RWPE1 (cell line): ENCODE results near the gene ARPC4.
A peak's percentile ranks its signal among the peaks of the same experiment; 100 is the strongest.

Source experiments
- CTCF ChIA-PET: fragments of 350-600 bp; sonication (Branson Sonifier 250); formaldehyde crosslinking; extraction: SDS; loops from one replicate; lab custom pipeline; 2021; lab: Yijun Ruan, JAX
- POLR2A ChIA-PET: fragments of 400-600 bp; formaldehyde crosslinking; extraction: SDS; loops from one replicate; lab custom pipeline; 2020; ENCODE audit warnings: antibody characterized with exemption; ENCODE audit not compliant: low non-redundant PET; lab: Yijun Ruan, JAX
- DNase-seq: peaks from one replicate; pipeline ENCODE4 v3.0.0; 2012; ENCODE audit warnings: low spot score
- H3K27ac ChIP-seq: fragments of 450-650 bp; 2 replicates; pipeline ENCODE4 v1.5.1; 2017
- CTCF ChIP-seq: fragments of 450-650 bp; conservative IDR thresholded peaks from 2 replicates; pipeline ENCODE4 v1.5.1; 2017; ENCODE audit warnings: low read depth, mild to moderate bottlenecking

ARPC4 gene

DNA sequence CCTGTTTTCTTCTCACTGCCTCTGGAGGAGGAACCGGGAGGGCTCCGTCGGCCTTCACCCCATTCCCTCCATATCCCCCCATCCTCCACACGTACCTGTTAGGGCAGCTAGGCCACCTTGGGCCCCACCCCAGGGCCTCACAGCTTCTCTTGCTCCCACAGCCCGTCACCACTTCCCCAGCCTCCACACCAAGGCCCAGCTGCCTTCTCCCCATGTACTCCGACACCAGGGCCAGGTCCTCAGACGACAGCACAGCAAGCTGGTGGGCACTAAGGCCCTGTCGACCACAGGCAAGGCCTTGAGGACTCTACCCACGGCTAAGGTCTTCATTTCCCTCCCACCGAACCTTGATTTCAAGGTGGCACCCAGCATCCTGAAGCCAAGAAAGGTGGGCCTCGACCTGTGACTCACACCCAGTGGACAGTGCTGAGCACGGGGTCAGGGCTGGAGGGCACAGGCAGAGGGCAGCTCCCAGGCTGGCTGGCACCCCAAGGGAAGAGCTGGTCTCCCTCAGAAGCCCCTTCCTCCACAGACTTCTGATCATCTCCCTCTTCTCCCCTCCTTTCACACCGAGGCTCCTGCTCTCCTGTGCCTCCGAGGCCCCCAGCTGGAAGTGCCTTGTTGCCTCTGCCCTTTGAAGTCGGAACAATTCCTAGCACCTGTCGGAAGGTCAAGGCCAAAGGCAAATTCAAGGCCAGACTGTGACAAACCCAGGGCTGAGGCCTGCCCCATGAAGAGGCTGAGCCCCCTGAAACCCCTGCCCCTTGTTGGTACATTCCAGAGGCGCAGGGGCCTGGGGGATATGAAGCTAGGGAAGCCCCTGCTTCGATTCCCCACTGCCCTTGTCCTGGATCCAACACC, 41.9 kb downstream of the ARPC4 start:
- ChIA-PET CTCF (no interaction called here), POLR2A (interaction anchor here (0.6 kb wide), 1 partner anchor 36 kb away, joined by 9 read pairs; no protein-coding TSS in a partner anchor)
- TF ChIP-seq CTCF, result no peak
- peak overlapping the region; percentile 18; the same call in 1 of the 2 replicates for H3K27ac ChIP-seq
- DNase-seq, result no peak

- CTCF ChIA-PET, result interaction anchor here (0.6 to 1.7 kb wide), 2 partner anchors 19 to 109 kb away, joined by 3 to 5 read pairs; no protein-coding TSS in a partner anchor
These were observed 45.1 kb downstream of the ARPC4 start for GRCh38 chr3:9837701-9838582.

GRCh38 chr3:9838856-9839255, 46.0 kb downstream of the ARPC4 start:
- no peak for TF ChIP-seq CTCF
- DNase-seq, result no peak
- ChIA-PET POLR2A (interaction anchor here (0.7 kb wide), 1 partner anchor 95 kb away, joined by 3 read pairs; the partner anchor contains the start of gene CRELD1), CTCF (interaction anchor here (0.6 to 1.7 kb wide), 3 partner anchors 108 to 278 kb away, joined by 3 to 5 read pairs (median 4); no protein-coding TSS in a partner anchor)
- H3K27ac ChIP-seq, result peak overlapping the region; percentile 6; the same call in 1 of the 2 replicates

More at GRCh38 chr3:9837701-9838582, 45.1 kb downstream of the ARPC4 start:
- no peak for TF ChIP-seq CTCF
- H3K27ac ChIP-seq, result peak overlapping the region; percentile 11; the same call in 1 of the 2 replicates
- DNase-seq, result no peak
- POLR2A ChIA-PET, result interaction anchor here (0.7 kb wide), 1 partner anchor 95 kb away, joined by 3 read pairs; the partner anchor contains the start of gene CRELD1

DNA sequence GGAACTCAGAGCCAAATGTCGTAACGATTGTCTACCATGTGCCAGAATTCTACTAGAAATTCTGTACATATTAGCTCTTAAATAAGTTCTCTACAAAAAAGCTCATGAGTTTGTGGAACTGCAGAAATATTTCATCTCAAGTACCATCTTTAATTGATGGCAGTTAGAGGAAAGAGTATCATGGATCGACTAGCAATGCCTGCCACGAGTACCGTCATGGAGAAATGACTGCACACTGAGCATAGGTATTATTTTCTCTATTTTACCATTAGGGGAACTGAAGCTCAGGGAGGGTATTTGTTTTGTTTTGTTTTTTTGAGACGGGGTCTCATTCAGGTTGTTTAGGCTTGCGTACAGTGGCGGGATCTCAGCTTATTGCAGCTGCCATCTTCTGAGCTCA, 48.1 kb downstream of the ARPC4 start:
- CTCF ChIA-PET, result interaction anchor here (1.0 kb wide), 1 partner anchor 91 kb away, joined by 3 read pairs; no protein-coding TSS in a partner anchor
- 0 out of 2 replicates have a peak overlapping the region, but pooled peaks have one; percentile 7 for H3K27ac ChIP-seq
- TF ChIP-seq CTCF, result no peak
- no peak for DNase-seq
- POLR2A ChIA-PET, result no interaction called here

DNA sequence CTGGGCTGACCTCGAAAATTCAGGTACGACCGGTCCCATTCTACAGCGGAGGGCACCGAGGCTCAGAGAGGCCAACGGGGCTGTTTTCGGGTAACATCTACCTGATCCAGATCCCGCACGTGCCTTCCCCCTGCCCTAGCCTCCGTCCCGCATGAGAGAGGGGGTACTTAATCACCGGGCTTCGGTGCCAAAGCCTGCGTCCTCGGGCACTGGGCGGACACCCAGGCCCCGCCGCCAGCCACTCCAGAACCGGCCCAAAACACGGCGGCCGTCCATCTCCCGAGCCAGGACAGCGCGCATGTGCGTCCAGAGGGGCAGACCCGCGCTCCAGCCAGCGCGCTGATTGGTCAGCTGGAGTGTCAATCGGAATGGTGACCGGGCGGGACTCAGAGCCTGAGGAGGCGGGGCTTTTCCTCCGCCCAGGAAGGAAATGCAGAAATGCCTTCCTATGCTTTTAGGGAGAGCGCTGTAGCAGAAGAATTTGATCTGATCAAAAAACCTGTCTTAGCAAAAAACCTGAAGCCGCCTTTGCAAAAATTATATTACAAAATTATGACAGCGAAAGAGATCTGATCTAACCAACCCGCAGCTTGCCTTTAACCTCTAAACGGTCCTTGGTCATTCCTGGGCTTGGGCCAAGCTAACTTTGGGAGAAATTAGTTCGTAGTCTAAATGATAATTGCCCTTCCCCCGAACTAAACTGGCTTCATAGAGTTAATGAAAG, 51.0 kb downstream of the ARPC4 start, which contains the start of gene RPUSD3:
Gene RPUSD3, minus strand, starts transcription at position 294 of the 724 bp plus-strand sequence. Its CDS starts 18 bp downstream, at position 276.
- no peak for TF ChIP-seq CTCF
- peak within 1 kb of the TSS; percentile 90 for H3K27ac ChIP-seq
- POLR2A ChIA-PET, result no interaction called here
- CTCF ChIA-PET, result interaction anchor here (1.2 kb wide), 1 partner anchor 102 kb away, joined by 5 read pairs; no protein-coding TSS in a partner anchor
- peak; percentile 100 for DNase-seq
